Renal pelvis (tissue), 4 donors: ENCODE data around the gene STPG2. TPM values are rescaled to one million over a fixed set of nuclear protein-coding genes. Genes with fewer than 3 reads are reported as not detected.

Experiments used
- DNase-seq: peaks from one replicate; pipeline ENCODE4 v3.0.0-alpha.2; 2013
- polyA plus RNA-seq, 3 donors: library from polyadenylated mRNA; unstranded; fragments of 120-200 nt; gene quantifications; one replicate each; pipeline ENCODE4 v1.2.1, GENCODE V29; 2013; ENCODE audit not compliant: insufficient read length in 3 of 3

Gene STPG2
- polyA plus RNA-seq, 3 donors: 0.36 to 0.77 (median 0.65) TPM

DNA sequence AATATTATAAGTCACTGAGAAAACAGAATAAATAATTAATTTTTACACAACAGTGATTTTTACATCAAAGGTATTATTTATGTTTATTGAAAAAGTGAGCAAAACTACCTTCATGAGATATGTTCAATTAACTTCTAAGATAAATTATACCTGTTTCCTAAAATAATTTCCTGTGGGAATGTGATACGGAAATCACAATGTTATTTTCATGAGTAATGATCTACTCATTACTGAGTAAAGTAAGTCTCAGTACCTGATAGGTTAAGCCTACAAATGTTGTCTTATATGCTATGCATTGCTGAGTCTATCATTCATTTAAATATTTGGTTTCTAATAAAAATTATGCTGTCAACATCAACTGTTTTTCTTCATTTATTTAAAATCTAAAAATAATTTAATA is 324.0 kb downstream of the STPG2 start:
- DNase-seq: no peak

DNA sequence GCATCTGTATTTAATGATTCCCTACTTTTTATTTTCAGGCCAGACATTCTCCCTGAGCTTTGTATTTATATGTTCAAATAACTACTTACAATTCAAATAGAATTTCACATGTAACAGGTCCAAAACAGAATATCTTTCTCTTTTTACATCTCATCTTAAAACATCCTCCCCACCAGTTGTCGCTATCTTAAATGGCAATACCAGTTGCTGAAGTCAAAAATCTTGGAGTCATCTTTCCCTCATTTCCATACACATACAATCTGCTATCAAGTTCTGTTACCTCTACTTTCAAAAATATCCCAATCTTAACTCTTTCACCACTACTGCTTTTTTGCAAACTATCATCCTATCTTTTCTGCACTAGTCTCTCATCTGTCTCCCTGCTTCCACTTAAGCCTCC is 330.5 kb downstream of the STPG2 start:
- DNase-seq: no peak

DNA sequence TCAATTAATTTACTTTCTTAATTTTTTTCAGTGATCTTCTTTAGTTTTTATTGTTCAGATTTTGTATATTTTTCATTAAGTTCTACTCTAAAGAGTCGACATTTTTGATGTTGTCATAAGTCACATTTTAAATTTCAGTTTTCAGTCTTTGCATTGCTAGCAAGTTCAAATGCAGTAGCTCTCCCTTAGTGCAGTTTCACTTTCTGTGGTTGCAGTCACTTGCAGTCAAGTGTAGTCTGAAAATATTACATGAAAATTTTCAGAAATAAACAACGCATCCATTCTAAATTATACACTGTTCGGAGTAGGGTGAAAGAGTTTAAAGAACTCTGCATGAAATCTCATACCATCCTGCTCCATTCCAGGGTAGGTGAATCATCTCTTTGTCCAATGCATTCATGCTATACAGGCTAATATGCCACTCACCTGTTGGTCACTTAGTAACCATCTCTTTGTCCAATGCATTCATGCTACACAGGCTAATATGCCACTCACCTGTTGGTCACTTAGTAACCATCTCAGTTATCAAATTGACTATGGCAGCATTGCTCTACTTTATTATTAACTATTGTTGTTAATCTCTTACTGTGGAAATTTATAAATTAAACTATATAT is 356.9 kb downstream of the STPG2 start:
- no peak for DNase-seq

DNA sequence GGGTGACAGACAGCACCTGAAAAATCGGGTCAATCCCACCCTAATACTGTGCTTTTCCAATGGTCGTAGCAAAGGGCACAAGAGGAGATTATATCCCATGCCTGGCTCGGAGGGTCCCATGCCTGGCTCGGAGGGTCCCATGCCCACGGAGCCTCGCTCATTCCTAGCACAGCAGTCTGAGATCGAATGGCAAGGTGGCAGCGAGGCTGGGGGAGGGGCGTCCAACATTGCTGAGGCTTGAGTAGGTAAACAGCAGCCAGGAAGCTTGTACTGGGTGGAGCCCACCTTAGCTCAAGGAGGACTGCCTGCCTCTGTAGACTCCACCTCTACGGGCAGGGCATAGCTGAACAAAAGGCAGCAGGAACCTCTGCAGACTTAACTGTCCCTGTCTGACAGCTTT is 365.1 kb downstream of the STPG2 start:
- no peak for DNase-seq

DNA sequence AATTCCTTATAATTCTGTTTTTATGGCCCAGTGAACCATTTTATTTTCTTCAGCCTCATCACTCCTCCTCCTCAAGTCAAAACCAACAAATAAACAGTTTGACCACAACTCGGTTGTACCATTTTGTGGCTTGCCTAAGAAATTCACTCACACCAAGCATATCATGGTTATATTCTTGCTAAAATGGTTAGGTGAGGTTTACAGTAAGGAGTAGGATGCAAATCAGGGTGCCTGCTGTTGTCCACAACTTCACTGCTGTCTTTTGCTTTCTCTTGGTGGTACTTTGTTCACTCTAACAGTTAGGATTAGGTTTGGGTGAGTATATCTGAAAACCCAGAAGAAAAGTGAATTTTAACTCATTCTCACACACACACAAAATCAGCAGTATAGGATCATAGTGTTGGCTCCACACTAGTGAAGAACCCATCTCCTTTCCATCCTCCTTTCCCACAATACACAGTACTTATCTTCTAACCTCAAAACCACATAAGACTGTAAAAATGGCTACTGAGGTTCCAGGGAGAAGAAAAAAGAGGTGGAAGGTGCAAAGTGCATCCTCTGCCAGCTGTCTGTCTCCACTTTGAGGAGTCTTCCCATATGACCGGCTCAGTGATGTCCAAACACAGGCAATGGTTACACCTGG is 368.8 kb downstream of the STPG2 start:
- no peak for DNase-seq

DNA sequence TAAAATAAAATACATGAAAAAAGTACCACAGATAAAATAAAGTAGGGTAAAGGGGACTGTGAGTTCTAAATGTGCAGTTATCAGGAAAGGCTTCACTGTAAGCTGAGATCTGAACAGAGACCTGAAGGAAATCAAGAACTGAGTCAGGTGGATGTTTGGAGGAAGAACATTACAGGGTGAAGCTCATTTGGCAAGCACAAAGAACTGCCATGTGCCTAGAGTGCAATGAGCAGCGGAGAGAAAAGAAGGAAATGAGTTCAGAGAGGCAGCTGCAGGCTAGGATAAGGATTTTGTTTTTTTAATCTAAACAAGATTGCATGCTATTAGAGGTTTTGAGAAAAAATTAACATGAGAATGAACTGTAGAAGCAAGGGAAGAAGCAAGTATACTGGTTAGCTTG is 373.1 kb downstream of the STPG2 start:
- DNase-seq: no peak

DNA sequence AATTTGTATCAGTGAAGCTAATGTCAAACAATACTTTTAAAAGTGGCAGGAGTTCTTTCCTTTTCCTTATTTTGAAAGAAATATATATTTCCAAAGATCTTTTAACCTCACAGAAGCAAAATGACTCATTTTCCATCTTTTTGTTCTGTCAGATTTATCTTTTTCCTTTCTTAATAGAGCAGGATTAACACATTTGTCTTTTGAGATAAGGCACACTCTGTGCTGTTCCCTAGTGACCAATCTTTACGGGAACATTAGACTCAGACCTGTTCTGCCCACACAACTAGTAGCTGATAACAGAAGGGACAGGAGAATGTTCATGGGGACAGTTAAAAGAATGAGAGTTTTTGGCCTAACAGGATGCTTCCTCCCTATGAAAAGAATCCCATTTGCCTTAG is 381.2 kb downstream of the STPG2 start:
- no peak for DNase-seq

DNA sequence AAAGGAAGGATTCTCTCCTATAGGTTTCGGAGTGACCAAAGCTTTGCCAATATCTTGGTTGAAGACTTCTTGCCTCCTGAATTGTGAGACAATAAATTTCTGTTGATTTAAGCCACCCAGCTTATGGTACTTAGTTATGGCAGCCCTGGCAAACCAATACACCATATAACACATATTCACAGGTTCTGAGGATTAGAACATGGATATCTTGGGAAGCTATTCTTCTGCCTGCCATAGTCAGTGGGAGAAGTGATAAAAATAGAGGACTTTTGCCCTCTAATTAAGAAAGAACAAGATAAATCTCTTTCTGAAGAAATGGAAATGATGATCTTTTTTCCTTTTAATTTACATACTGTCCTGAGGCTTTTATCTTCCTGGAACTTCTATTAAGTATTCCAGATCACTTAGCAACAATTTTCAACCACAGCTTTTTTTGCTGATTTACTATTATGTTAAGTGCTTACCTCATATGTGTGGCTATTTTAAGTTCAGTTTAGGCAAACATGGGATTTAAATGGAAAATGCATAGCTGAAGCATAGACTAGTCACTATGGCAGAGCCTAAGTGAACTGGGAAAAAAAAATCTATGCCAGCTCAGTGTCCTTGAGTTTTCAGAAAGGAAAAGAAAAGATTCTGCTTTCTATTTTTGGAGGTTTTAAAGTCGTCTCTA is 381.7 kb downstream of the STPG2 start:
- no peak for DNase-seq

DNA sequence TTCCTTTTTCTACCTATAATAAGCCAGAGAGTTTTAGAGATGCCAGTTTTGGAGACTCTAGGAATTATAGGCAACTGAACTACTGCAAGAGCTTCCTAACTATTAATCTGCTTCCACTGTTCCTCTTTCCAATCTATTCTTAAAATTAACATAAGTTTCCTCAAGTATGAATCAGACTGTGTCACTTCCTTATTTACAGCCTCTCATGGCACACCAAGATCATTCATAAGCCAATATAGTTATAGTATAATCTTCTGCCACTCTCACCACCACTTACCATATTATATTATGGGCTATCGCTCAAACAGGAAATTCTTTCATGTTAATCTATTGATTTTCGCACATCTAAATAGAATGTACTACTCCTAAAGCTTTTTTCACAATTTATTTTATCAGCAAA is 383.5 kb downstream of the STPG2 start:
- no peak for DNase-seq

DNA sequence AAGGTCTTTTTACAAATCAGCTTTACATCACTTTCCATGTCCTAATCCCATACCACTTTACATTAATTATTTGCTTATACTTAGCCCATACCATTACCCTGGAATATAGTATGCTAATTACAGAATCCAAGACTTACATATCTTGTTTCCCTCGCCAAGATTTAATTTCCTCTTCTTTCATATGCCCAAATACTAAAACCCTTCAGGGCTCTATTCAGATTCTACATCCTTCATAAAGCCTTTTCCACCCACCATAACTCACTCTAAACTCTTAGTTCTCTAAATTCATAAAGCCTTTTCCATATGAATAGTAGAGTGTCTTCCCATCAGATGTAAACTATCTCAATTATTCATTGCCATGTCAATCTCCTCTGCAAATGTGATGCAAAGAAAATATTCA is 390.7 kb downstream of the STPG2 start:
- DNase-seq: no peak

DNA sequence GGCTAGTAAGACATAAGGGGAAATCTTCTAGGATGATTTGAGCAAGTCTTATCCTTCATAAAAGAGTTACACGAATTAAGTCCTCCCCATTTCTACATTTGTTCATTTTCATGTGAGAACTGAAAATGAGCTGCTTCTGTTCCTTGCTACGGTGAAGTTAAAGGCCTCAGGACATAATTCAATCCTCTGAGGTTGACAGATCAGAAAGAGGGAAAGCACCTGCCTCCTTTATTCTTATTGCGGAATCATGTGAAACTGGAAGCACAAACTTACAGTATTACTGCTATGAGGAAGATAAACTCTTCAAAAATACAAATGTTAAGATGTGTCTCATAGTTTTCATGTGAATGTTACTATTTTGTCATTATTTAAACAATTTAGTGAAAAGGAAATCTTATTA is 395.3 kb downstream of the STPG2 start:
- no peak for DNase-seq

DNA sequence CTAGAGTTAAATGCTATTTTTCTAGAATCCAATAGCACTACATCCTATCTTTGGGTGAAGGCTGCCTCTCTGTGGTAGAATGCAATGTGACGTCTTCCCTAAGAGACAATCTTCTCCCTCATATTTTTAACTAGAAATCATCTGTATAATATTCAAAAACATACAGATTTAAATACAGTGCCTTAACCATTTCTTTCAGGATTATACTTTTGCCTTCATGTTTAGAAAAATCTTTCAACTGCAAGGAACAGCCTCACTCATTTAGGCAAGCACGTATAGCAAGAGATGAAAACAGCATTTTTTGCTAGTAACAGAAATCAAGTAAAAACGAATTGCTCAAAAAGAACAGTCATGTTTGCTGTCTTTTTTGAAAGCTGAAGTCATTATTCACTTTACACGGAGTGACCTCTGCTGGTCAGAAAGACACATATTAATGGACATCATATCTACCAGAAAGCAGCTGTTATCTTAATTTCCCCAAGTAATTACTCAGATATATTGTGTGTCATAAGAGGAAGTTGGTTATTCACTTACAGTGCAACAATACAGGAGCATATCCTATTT is 422.3 kb downstream of the STPG2 start:
- peak; percentile 12 for DNase-seq

DNA sequence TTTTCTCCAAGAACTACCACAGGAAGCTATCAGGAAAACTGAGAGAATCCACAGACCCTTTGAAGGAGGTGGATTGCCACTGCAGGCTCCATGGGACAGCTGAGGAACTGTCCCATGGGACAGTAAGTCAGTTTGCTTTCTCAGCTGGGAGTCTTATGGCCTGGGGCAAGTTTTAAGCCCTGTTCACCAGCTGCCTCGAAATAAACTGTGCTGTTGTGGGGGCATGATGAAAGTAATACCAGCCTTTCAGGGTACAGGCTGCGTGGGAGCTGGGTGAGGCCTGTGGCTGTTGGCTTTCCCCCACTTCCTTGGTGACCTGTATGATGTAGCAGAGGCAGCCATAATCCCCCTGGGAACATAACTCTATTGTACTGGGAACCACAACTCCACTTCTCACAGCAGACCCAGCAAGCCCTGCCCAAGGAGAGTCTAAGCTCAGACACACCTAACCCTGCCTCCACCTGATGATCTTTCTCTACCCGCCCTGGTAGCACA is 452.1 kb downstream of the STPG2 start:
- DNase-seq: no peak

DNA sequence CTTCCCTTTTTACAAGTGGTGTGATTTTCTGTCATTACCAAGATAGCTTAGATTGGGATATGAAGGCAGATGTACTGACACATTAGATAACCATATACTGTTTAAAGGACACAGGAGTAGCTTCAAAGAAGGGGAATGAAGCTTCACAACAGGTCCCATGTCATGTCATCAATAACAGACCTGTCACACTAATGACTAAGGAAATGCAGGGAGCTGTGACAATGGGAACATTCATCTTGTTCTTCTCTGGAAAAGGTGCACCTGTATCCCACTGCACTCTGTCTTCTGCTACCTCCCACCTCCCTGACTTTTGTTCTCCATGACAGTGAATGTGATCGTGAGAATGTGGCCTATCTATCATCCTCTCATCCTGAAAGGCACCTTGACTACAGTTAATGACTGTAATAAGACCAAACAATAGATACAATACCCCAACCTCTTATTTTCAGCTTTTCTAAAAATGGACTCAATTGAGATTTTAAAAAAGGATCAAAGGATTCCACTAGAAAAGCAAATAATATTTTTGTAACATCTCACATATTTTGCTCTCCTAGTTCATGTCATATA is 472.5 kb downstream of the STPG2 start:
- no peak for DNase-seq

DNA sequence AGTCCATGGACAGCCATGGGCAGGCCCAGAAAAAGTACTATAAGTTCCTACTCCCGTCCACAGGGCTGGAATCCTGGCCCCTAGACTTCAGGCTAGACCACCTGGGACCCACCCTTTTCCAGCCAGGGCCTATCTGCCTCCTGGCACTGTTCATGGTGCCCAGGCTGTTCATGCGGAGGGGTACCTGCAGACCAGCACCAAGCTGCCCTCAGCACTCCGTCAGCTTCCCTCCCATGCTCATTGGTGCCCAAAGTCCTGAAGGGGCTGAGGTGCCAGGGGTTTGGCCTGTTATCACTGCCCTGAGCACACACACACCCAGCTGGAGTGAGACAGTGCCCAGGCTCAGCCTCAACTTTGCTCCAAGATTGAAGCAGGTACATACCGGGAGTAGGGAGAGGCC is 477.7 kb downstream of the STPG2 start:
- no peak for DNase-seq

DNA sequence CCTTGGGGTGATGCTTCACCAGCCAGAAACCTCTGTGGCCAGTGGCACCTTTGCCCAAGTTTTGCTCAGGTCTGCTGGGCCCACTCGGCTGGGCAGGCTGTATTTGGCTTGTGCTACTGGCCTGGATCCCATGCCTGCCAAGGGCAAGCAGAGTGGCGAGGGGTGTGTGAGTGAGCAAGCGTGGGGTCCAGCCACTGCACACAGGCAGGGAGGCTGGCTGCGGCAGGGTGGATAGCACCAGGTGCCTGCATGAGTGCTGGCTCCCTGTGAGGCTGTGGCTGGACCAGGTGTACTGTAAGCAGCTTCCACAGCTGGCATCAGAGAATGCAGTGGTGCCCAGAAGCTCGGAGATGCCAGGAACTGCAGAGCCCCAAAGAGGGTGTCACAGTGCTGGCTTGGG is 478.5 kb downstream of the STPG2 start:
- DNase-seq: no peak

DNA sequence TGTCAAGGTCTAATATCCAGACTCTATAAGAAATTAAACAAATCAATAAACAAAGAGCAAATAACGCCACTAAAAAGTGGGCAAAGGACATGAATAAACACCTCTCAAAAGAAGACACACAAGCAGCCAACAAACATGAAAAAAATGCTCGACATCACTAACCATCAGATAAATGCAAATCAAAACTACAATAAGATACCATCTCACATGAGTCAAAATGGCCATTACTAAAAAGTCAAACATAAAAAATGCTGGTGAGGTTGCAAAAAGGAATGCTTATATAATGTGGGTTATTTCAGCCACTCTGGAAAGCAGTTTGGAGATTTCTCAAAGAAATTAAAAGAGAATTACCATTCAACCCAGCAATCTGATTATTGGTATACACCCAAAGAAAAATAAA is 481.1 kb downstream of the STPG2 start:
- no peak for DNase-seq

DNA sequence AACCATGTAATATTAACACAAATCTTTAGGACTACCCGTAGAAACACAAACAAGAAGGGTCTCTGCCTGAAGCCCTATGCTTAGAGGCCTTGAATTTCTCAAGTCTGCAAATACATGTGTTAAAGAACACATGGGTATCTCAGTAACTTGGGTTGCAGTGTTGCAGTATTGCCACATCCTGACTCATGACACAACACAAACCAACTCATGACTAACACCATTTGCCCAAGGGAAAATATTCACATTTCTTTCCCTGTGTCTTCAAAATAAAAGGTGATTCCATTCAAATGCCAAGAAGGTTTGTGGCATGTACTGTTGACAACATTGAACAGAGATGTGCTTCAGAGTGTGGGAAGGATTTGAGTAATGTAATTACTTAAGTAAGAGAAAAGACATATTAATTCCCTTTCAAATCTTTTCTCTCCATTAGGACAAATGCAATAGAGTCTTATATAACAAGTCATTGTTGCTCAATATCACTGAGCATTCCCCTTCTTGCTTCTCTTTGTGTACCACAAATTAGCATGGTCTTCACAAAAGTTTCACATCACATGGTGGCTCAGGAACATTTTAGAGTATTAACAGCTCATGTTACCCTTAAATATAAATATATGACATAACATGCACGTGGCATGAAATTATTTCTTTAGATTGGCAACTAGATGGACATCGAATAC is 487.1 kb downstream of the STPG2 start:
- no peak for DNase-seq

DNA sequence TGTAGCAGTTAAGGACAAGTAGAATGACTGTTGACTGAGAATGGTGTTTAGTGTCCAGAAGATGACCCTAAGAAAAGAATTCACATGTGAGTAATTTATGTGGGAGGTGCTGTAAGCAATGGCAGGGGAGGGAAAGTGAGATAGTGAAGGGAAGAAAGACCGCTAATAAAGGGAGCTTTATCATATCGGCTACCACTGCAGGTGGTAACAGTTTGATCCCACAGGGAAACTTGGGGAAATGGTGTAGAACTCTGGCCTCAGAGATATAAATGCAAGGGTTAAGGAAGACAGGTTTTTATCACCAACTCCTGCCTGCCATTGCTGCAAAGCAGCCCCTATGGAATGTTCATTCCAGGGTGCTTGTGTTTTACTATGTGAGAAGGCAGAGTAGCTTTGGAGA is 489.6 kb downstream of the STPG2 start:
- no peak for DNase-seq

DNA sequence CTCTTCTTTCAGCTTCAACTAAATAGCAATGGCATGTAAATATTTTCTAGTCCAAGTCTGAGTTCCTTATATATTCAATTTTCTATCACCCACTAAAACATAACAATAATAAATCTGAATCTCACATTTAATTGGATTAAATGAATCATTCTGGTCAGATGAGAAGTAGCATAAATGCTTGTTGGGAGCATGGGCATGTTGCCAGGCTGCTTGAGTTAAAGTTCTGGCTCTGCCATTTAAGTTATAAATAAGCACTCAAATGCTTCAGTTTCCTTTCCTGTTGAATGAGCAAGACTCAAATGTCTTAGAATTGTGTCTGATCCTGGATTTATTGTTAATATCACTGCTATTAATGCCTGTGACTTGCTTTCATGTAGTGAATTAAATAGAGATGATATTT is 496.3 kb downstream of the STPG2 start:
- DNase-seq: peak; percentile 23

DNA sequence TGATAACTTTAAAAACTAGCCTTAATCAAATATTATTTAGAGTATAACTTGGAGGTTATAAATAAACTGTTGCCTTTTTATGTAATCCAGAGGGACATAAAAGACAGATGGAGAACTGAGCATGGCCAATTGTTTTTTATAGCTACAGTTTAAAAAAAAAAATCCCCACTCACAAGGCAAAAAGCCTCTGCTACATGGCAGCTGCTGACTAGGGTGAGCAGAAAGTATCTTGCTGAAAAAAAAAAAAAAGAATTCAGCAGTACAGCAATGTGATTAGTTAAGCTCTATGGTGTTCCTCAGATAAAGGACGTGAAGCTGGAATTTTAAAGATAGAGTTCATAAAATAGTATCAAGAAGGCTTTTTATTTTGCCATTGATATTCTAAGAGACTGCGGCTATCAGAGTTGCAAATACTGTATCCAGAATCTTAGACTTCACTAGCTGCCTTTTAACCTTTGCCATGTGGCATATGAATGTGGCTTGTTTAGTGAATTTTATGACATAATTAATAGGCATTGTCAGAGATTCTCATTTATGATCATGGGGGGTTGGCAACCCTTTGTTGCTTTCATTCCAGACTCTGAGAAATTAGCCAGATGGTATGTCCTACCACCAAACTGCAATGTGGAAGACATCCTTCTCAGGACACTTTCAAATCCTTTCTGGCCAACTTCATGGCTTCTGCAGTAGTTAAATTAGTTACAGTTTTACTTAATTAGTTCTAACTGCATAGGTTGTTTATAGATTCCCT is 498.0 kb downstream of the STPG2 start:
- no peak for DNase-seq
